ENCODE measurements around the gene OSBPL9.

DNA sequence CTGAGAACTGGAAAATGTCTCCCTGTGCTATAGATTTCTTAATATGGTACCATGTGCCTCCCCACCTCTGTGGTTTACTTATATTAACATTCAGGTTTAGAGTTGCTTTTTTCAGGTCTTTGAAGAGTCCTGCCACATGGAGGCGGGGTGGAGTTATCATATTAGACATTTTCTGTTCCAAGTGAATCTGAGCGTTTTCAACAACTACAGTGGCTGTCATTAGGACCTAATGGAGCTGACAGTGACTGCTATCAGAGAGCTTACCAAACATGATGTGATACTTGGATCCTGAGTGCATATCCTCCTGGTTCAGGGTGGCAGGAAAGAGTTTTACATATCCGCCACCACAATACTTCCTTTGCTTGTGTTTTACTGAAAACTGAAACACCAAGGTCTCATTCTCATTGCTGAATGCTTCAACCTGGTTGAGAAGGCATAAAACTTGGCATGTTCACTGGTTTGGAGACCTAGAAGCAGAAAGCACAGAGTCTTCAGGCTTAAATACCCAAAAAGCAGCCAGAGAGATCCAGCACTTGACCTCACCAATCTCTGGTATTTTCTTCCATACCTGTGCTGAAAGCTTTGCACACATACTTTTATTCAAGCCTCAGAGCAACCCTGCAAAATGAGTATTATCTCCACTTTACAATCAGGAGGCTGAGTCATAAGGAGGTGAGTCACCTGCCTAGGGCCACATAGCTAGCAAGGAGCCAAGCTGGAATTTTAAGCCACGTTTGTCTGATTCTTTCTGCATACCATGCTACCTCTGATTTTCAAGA, 47.4 kb upstream of the OSBPL9 start:
- no peak for TF ChIP-seq CTCF (IDR thresholded peaks at IDR 0.05)
- no peak for TF ChIP-seq POLR2AphosphoS5 (IDR thresholded peaks at IDR 0.05)
